IMR-90 (cell line): ENCODE measurements around the gene MICA. TPM values are rescaled to one million over a fixed set of nuclear protein-coding genes. Genes with fewer than 3 reads are reported as not detected.

Experiments
- ATAC-seq: fragments of 200-7000 bp; cut with Tn5 transposase; 2 replicates; pipeline ENCODE4 v1.9.1; 2020; ENCODE audit warnings: low read depth, mild to moderate bottlenecking, moderate library complexity
- BruUV-seq: library from RNA; stranded (reverse); fragments of 400-500 nt; replicated peaks from 2 replicates; lab custom pipeline; 2021; lab: Mats Ljungman, UMichigan
- CTCF ChIA-PET: fragments of 300-600 bp; formaldehyde crosslinking; extraction: SDS; loops from one replicate; lab custom pipeline; 2021; ENCODE audit warnings: antibody characterized with exemption; lab: Yijun Ruan, JAX
- POLR2A ChIA-PET: fragments of 300-600 bp; sonication (Branson Sonifier 250); formaldehyde crosslinking; loops from one replicate; lab custom pipeline; 2022; ENCODE audit warnings: antibody characterized with exemption; ENCODE audit not compliant: unreplicated experiment; lab: Charles Lee
- DNase-seq: peaks from one replicate; pipeline ENCODE4 v3.0.0; 2013
- H2AFZ ChIP-seq: replicated peaks from 2 replicates; pipeline ENCODE3; 2013; ENCODE audit warnings: low read length, mild to moderate bottlenecking; ENCODE audit not compliant: poor library complexity
- H2AK5ac ChIP-seq: 2 replicates; pipeline ENCODE4 v1.6.1; 2013; ENCODE audit warnings: low read depth, low read length, inconsistent platforms
- H2AK9ac ChIP-seq: replicated peaks from 2 replicates; pipeline ENCODE3; 2013; ENCODE audit warnings: mild to moderate bottlenecking, low read depth, low read length, moderate library complexity; ENCODE audit not compliant: poor library complexity
- H2BK120ac ChIP-seq: 2 replicates; pipeline ENCODE4 v1.6.1; 2013; ENCODE audit warnings: low read depth, low read length, inconsistent platforms
- H2BK15ac ChIP-seq: 3 replicates; pipeline ENCODE4 v1.6.1; 2013; ENCODE audit warnings: low read depth, low read length, inconsistent platforms
- H2BK20ac ChIP-seq: 2 replicates; pipeline ENCODE4 v1.6.1; 2013; ENCODE audit warnings: low read depth, mild to moderate bottlenecking, inconsistent platforms, low read length, moderate library complexity
- H2BK5ac ChIP-seq: 2 replicates; pipeline ENCODE4 v1.6.1; 2013; ENCODE audit warnings: mild to moderate bottlenecking, low read depth, low read length, inconsistent platforms; ENCODE audit not compliant: poor library complexity, severe bottlenecking
- H3K14ac ChIP-seq: replicated peaks from 2 replicates; pipeline ENCODE4 v1.6.1; 2013; ENCODE audit warnings: low read depth, low read length, inconsistent platforms
- H3K18ac ChIP-seq: 2 replicates; pipeline ENCODE4 v1.6.1; 2013; ENCODE audit warnings: low read depth, low read length, control low read depth
- H3K23ac ChIP-seq: 2 replicates; pipeline ENCODE4 v1.6.1; 2013; ENCODE audit warnings: low read depth, low read length, inconsistent platforms
- H3K27ac ChIP-seq: 2 replicates; pipeline ENCODE4 v1.5.1; 2013; ENCODE audit warnings: mild to moderate bottlenecking, control low read depth, low read length; ENCODE audit not compliant: insufficient read depth
- H3K27me3 ChIP-seq: 2 replicates; pipeline ENCODE4 v1.6.1; 2013; ENCODE audit warnings: low read length; ENCODE audit not compliant: control insufficient read depth, insufficient read depth
- H3K36me3 ChIP-seq: 2 replicates; pipeline ENCODE4 v1.6.1; 2013; ENCODE audit warnings: low read length, mixed read lengths; ENCODE audit not compliant: control insufficient read depth, insufficient read depth
- H3K4ac ChIP-seq: 2 replicates; pipeline ENCODE4 v1.6.1; 2013; ENCODE audit warnings: low read depth, low read length, inconsistent platforms
- H3K4me1 ChIP-seq: 2 replicates; pipeline ENCODE4 v1.6.1; 2013; ENCODE audit warnings: low read length, mixed read lengths; ENCODE audit not compliant: control insufficient read depth, insufficient read depth
- H3K4me2 ChIP-seq: 2 replicates; pipeline ENCODE4 v1.6.1; 2013; ENCODE audit warnings: low read depth, mild to moderate bottlenecking, control low read depth, low read length, moderate library complexity
- H3K4me3 ChIP-seq: 2 replicates; pipeline ENCODE4 v1.5.1; 2013; ENCODE audit warnings: low read depth, mild to moderate bottlenecking, control low read depth, low read length, moderate library complexity; ENCODE audit not compliant: insufficient read depth
- H3K56ac ChIP-seq: 2 replicates; pipeline ENCODE4 v1.6.1; 2013; ENCODE audit warnings: low read length, inconsistent platforms; ENCODE audit not compliant: insufficient read depth; ENCODE audit errors: extremely low read depth
- H3K79me1 ChIP-seq, 2 experiments: 2 replicates each; pipeline ENCODE4 v1.6.1; 2013; ENCODE audit warnings: low read length in 2 of 2, inconsistent platforms in 1 of 2, low read depth in 1 of 2
- H3K9ac ChIP-seq: 2 replicates; pipeline ENCODE4 v1.6.1; 2013; ENCODE audit warnings: low read depth, low read length, control low read depth
- H3K9me1 ChIP-seq: 2 replicates; pipeline ENCODE4 v1.6.1; 2013; ENCODE audit warnings: low read length, inconsistent platforms; ENCODE audit not compliant: insufficient read depth
- H3K9me3 ChIP-seq: 2 replicates; pipeline ENCODE4 v1.6.1; 2013; ENCODE audit warnings: low read length; ENCODE audit not compliant: control insufficient read depth, insufficient read depth
- H4K20me1 ChIP-seq: 2 replicates; pipeline ENCODE4 v1.6.1; 2013; ENCODE audit warnings: low read length, inconsistent platforms; ENCODE audit not compliant: insufficient read depth
- H4K5ac ChIP-seq: 2 replicates; pipeline ENCODE4 v1.6.1; 2013; ENCODE audit warnings: mild to moderate bottlenecking, low read depth, low read length, control low read depth
- H4K8ac ChIP-seq, 2 experiments: 2 replicates each; pipeline ENCODE4 v1.6.1; 2013; ENCODE audit warnings: low read depth in 2 of 2, low read length in 2 of 2, control low read depth in 1 of 2, inconsistent platforms in 1 of 2
- H4K91ac ChIP-seq: 2 replicates; pipeline ENCODE4 v1.6.1; 2013; ENCODE audit warnings: low read depth, low read length, inconsistent platforms; ENCODE audit not compliant: insufficient read depth
- BHLHE40 ChIP-seq: fragments of 150-350 bp; IDR thresholded peaks from 2 replicates; pipeline ENCODE4 v1.6.1; 2016; ENCODE audit warnings: mild to moderate bottlenecking, low read depth, low read length
- CEBPB ChIP-seq: IDR thresholded peaks from 2 replicates; pipeline ENCODE4 v1.6.1; 2012; ENCODE audit warnings: low read depth, low read length, improper control_type of control experiment
- CHD1 ChIP-seq: IDR thresholded peaks from 2 replicates; pipeline ENCODE4 v1.6.1; 2012; ENCODE audit warnings: low read depth, low read length, improper control_type of control experiment
- FOS ChIP-seq: fragments of 150-350 bp; IDR thresholded peaks from 2 replicates; pipeline ENCODE4 v1.6.1; 2016; ENCODE audit warnings: low read depth, low read length
- MAFK ChIP-seq: IDR thresholded peaks from 2 replicates; pipeline ENCODE4 v1.6.1; 2012; ENCODE audit warnings: low read depth, low read length, improper control_type of control experiment
- MXI1 ChIP-seq: IDR thresholded peaks from 2 replicates; pipeline ENCODE4 v1.6.1; 2012; ENCODE audit warnings: low read depth, mild to moderate bottlenecking, low read length, moderate library complexity, borderline replicate concordance
- NFE2L2 ChIP-seq: fragments of 150-350 bp; IDR thresholded peaks from 2 replicates; pipeline ENCODE4 v1.6.1; 2016; ENCODE audit warnings: low read depth, mild to moderate bottlenecking, low read length
- POLR2A ChIP-seq: IDR thresholded peaks from 2 replicates; pipeline ENCODE4 v1.6.1; 2012; ENCODE audit warnings: mild to moderate bottlenecking, low read depth, low read length
- RAD21 ChIP-seq: IDR thresholded peaks from 2 replicates; pipeline ENCODE4 v1.6.1; 2012; ENCODE audit warnings: low read length, improper control_type of control experiment
- RCOR1 ChIP-seq: IDR thresholded peaks from 2 replicates; pipeline ENCODE4 v1.6.1; 2012; ENCODE audit warnings: mild to moderate bottlenecking, low read length, improper control_type of control experiment; ENCODE audit not compliant: insufficient replicate concordance
- SMC3 ChIP-seq: fragments of 150-350 bp; IDR thresholded peaks from 2 replicates; pipeline ENCODE4 v1.6.1; 2016; ENCODE audit warnings: low read depth, mild to moderate bottlenecking, antibody characterized with exemption, low read length, moderate library complexity
- dilution Hi-C: fragments of 300-500 bp; cut with HindIII; formaldehyde crosslinking; loops from one replicate; pipeline ENCODE4 v1.14.3; 2018; ENCODE audit warnings: low sequenced_read_pairs; ENCODE audit not compliant: unreplicated experiment
- in situ Hi-C: fragments of 300-500 bp; cut with MboI; formaldehyde crosslinking; loops from 3 replicates; pipeline ENCODE4 v1.14.3; 2019; ENCODE audit warnings: low sequenced_read_pairs, inconsistent platforms, mixed read lengths
- intact Hi-C: fragments of 100-400 bp; cut with micrococcal nuclease; formaldehyde crosslinking; loops from 2 replicates; pipeline ENCODE4 v1.10.0; 2022
- polyA plus RNA-seq, 3 experiments: library from polyadenylated mRNA; depleted of rRNA; stranded (reverse); fragments of >200 nt; gene quantifications; 2 replicates each; pipeline ENCODE4 v1.2.3, GENCODE V29; 2012; ENCODE audit warnings: low replicate concordance in 1 of 3
- total RNA-seq: library from RNA; depleted of rRNA; stranded (reverse); fragments of >200 nt; gene quantifications from 2 replicates; pipeline ENCODE4 v1.2.3, GENCODE V29; 2012
- TF ChIP-seq, protein P1 (sequence below): fragments of 150-350 bp; IDR thresholded peaks from 2 replicates; pipeline ENCODE4 v1.6.1; 2016; ENCODE audit warnings: low read depth, mild to moderate bottlenecking, low read length, moderate library complexity, borderline replicate concordance
- TF ChIP-seq, protein P2 (sequence below): conservative IDR thresholded peaks from 2 replicates; pipeline ENCODE4 v1.5.1; 2012; ENCODE audit warnings: mild to moderate bottlenecking, low read depth, low read length, improper control_type of control experiment
- TF ChIP-seq, protein P3 (sequence below): fragments of 150-350 bp; IDR thresholded peaks from 2 replicates; pipeline ENCODE4 v1.6.1; 2017; ENCODE audit warnings: mild to moderate bottlenecking, antibody characterized with exemption, low read length, low read depth

MICA gene
- total and polyA plus RNA-seq, 2 of the 4 experiments (the other 2 are of a cell fraction), result 55.9 to 67.7 TPM

DNA sequence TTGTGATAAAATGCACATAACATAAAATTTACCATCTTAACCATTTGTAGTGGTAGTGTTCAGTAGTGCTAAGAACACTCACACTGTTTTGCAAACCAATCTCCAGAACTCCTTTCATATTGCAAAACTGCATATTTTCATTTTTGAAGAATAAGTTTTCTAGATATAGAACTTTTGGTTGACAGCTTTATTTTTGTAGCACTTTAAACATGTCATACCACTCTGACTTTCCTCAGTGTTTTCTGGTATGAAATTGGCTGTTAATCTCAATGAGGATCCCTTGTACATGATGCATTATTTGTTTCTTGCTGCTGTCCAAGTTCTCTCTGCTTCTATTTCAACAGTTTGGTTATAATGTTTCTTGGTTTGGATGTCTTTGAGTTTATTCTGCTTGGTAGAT is 49.5 kb downstream of the MICA start:
- dilution Hi-C loops, result no loop called here
- Histone ChIP-seq H3K36me3 (no peaks in the 10 kb centered on the region), H3K9me3 (peaks cover 10% of the 10 kb centered on the region), H3K9me1 (no peaks in the 10 kb centered on the region), H2BK5ac (no peak overlapping the region), H4K8ac (no peak overlapping the region), H2BK15ac (no peak overlapping the region), H2AK9ac (no peak overlapping the region), H2AFZ (no peak overlapping the region), H4K91ac (no peak overlapping the region), H3K27me3 (peaks cover 14% of the 10 kb centered on the region), H4K5ac (no peak overlapping the region), H3K79me1 (no peaks in the 10 kb centered on the region), H3K9ac (no peak overlapping the region), H3K27ac (no peak overlapping the region), H3K4me1 (no peaks in the 10 kb centered on the region), H2BK20ac (no peak overlapping the region), H2AK5ac (no peak overlapping the region), H3K18ac (no peak overlapping the region), H3K4me3 (no peak overlapping the region), H2BK120ac (no peak overlapping the region), H4K20me1 (no peaks in the 10 kb centered on the region), H3K56ac (no peak overlapping the region), H3K4ac (no peak overlapping the region), H3K14ac (no peak overlapping the region), H3K23ac (no peak overlapping the region), H3K4me2 (no peak overlapping the region)
- POLR2A ChIA-PET, result no interaction called here
- in situ Hi-C loops, result no loop called here
- no TSS peak for BruUV-seq
- CTCF ChIA-PET, result no interaction called here
- ATAC-seq (no peak), DNase-seq (no peak)
- TF ChIP-seq CHD1 (no peak), SMC3 (no peak), MAFK (no peak), MXI1 (no peak), BHLHE40 (no peak), FOS (no peak), NFE2L2 (no peak), POLR2A (no peak), CEBPB (no peak), RCOR1 (no peak), RAD21 (no peak)
- TF ChIP-seq, protein P1, sequence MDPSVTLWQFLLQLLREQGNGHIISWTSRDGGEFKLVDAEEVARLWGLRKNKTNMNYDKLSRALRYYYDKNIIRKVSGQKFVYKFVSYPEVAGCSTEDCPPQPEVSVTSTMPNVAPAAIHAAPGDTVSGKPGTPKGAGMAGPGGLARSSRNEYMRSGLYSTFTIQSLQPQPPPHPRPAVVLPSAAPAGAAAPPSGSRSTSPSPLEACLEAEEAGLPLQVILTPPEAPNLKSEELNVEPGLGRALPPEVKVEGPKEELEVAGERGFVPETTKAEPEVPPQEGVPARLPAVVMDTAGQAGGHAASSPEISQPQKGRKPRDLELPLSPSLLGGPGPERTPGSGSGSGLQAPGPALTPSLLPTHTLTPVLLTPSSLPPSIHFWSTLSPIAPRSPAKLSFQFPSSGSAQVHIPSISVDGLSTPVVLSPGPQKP, result no peak
- TF ChIP-seq, protein P2, sequence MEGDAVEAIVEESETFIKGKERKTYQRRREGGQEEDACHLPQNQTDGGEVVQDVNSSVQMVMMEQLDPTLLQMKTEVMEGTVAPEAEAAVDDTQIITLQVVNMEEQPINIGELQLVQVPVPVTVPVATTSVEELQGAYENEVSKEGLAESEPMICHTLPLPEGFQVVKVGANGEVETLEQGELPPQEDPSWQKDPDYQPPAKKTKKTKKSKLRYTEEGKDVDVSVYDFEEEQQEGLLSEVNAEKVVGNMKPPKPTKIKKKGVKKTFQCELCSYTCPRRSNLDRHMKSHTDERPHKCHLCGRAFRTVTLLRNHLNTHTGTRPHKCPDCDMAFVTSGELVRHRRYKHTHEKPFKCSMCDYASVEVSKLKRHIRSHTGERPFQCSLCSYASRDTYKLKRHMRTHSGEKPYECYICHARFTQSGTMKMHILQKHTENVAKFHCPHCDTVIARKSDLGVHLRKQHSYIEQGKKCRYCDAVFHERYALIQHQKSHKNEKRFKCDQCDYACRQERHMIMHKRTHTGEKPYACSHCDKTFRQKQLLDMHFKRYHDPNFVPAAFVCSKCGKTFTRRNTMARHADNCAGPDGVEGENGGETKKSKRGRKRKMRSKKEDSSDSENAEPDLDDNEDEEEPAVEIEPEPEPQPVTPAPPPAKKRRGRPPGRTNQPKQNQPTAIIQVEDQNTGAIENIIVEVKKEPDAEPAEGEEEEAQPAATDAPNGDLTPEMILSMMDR, result no peak
- TF ChIP-seq, protein P3, sequence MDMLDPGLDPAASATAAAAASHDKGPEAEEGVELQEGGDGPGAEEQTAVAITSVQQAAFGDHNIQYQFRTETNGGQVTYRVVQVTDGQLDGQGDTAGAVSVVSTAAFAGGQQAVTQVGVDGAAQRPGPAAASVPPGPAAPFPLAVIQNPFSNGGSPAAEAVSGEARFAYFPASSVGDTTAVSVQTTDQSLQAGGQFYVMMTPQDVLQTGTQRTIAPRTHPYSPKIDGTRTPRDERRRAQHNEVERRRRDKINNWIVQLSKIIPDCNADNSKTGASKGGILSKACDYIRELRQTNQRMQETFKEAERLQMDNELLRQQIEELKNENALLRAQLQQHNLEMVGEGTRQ, result no peak
- intact Hi-C loops, result no loop called here
